Measurements from ENCODE around the gene RNF111.

GRCh38 chr15:58962662-58963565 is 24.5 kb upstream of the RNF111 start:
- TF ChIP-seq EZH2phosphoT487 (IDR thresholded peaks at IDR 0.05; ENCODE audit: borderline replicate concordance): no peak
- no peak for TF ChIP-seq CTCF (conservative IDR thresholded peaks at IDR 0.05; ENCODE audit: low read length)

Measured in Loucy (cell line).